RPMI8226 (cell line): ENCODE data around the gene ANAPC4.
"Not testable (repeated sequence)": the region's sequence is repeated elsewhere in the genome, so short reads cannot be mapped to it uniquely, and the experiment has no call there.

Experiments
- DNase-seq: peaks from one replicate; pipeline ENCODE4 v3.0.0-alpha.2; 2015

Gene ANAPC4, protein sequence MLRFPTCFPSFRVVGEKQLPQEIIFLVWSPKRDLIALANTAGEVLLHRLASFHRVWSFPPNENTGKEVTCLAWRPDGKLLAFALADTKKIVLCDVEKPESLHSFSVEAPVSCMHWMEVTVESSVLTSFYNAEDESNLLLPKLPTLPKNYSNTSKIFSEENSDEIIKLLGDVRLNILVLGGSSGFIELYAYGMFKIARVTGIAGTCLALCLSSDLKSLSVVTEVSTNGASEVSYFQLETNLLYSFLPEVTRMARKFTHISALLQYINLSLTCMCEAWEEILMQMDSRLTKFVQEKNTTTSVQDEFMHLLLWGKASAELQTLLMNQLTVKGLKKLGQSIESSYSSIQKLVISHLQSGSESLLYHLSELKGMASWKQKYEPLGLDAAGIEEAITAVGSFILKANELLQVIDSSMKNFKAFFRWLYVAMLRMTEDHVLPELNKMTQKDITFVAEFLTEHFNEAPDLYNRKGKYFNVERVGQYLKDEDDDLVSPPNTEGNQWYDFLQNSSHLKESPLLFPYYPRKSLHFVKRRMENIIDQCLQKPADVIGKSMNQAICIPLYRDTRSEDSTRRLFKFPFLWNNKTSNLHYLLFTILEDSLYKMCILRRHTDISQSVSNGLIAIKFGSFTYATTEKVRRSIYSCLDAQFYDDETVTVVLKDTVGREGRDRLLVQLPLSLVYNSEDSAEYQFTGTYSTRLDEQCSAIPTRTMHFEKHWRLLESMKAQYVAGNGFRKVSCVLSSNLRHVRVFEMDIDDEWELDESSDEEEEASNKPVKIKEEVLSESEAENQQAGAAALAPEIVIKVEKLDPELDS

DNA sequence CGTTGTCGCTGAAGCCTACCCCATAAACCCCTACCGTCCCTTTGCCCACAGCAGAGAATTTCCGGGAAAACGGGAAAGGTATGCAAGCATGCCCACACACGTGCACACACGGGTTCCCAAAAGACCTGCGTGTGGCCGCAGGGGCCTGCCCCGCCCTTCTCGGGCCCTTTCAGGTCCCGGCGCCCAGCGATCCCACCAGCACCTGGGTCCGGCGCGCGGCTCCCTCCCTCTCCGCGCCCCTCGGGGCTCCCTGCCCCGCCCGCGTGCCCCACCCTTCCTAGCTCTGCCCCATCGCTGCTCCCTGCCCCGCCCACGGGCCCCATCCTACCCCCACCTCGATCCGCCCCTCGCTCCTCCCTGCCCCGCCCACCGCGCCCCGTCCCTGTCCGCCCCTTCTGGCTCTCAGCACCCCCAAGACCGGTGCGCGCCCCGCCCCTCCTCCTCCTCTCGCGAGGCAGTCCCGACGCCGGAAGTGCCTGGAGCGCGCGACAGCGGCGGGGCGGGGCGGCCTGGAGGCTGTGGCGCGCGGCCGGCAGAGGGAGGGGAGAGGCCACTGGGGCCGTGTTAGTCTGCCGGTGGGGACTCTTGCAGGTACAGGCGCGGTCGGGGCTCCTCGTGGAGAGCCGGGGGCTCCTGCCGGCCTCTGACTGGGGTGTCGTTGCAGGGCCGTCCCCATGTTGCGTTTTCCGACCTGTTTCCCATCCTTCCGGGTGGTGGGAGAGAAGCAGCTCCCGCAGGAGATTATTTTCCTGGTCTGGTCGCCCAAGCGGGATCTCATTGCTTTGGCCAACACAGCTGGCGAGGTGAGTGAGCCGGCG lies at the start of gene ANAPC4:
Gene ANAPC4 (plus strand): TSS at position 510 of the 818 bp plus-strand sequence. CDS start 165 bp downstream, at position 675.
- DNase-seq: peak; percentile 94

DNA sequence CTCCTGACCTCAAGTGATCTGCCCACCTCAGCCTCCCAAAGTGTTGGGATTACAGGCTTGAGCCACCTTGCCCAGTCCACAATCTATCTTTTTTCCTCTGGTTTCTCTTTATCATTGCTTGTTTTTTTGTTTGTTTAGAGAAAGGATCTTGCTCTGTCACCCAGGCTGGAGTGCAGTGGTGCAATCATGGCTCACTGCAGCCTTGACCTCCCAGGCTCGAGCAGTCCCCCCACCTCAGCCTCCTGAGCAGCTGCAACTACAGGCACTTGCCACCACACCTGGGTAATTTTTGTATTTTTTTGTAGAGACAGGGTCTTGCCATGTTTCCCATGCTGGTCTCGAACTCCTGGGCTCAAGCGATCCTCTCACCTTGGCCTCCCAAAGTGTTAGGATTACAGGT lies 48.6 kb upstream of the ANAPC4 start:
- DNase-seq: not testable (repeated sequence)

DNA sequence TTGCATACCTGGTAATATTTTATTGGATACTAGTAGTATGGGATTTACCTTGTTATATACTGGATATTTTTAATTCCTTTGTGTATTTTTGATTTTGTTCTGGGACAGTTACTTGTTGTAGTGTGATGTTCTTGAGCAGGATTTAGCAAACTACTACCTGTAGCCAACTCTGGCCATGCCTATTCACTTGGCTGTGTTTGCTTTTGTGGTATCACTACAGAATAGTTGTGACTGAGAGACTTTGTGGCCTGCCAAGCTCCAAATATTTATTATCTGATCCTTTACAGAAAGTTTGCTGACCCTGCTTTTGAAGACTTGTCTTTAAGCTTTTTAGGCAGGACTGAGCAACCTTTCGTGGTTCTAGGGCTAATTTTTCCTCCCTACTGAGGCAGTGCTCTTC lies 46.7 kb upstream of the ANAPC4 start:
- DNase-seq: no peak

DNA sequence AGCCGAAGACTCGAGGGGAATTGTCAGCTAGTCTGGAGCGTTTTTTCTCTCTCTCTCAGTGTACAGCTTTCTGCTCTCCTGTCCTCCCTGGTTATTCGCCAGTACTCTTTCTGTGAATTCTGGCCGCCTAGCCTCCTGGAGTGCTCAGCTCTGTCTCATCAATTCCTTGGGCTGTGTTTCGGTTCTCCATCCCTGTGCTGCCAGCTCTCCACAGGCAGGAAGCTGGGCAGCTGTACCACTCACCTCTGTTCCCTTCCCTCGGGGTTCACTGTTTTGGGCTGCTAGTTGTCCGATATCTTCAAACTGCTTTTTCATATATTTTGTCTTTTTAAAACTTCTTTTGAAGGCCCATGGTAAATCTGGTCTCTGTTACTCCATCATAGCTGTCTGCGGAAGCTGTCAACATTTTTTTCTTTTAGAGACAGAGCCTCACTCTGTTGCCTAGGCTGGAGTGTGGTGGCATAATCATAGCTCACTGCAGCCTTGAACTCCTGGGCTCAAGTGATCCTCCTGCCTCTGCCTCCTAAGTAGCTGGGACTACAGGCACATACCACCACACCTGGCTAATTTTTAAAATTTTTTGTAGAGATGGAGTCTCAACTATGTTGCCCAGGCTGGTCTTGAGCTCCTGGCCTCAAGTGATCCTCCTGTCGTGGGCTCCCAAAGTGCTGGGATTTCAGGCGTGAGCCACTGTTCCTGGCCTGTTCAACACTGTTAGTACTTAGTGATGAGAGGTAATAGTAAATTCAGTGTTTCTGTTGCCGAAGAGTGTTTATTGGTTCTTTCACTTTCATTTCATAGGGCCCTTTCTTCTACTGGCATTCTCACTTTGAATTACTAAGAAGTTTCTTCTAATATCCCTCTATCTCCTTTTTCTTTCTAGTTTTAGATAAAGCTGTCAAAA lies 45.9 kb upstream of the ANAPC4 start:
- DNase-seq: no peak

DNA sequence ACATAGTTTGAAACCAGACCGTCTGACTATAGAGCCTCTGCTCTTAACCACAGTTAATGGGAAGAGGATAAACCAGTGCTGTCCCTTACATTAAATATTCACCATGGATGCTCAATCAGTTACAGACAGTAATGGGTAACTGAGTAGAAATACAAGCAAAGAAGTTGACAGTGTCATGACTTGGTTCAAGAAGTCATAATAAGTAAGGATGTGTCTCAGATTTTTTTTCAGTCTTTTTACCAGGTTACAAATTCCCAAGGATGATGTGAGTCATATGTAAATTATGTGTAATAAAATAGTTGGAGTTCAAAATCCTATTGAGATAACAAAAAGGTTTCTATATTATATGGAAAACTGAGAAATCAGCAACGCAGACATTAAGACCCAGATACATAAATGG lies 33.4 kb upstream of the ANAPC4 start:
- no peak for DNase-seq

DNA sequence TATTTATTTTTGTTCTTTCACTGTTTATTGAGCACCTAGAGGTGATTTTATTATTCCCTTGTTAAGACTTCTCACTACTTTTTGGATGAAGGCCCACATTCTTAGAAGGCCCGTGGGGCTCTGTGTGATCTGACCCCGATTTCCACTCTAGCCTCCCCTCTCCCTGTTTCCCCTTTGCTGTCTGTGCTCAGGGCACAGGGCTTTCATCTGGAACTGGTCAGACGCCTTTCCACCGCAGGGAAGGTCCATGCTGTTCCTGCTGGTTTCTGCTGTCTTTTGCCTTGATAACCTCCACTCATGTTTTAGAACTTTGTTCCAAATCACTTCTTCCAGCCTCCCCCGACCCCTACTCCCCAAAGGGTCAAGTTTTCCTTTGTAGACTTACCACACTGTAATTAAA lies 31.3 kb upstream of the ANAPC4 start:
- no peak for DNase-seq

DNA sequence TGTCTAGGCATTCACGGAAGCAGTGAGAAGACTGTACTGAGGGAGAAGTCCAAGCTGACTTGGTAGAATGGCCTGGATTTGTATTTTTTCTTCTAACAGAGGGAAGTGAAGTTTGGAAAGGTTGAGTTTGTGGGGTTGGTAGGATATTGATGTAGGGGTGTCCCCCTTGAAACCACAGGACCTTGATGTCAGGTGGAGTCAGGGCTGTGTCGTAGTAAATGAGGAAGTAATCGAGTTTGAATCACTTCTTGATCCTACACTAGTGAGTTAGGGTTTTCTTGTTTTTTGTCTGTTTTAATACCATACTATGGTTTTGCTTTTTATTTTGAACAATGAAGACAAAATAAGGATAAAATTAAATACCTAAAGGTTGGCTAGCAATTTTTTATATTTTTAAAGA lies 30.1 kb upstream of the ANAPC4 start:
- no peak for DNase-seq

DNA sequence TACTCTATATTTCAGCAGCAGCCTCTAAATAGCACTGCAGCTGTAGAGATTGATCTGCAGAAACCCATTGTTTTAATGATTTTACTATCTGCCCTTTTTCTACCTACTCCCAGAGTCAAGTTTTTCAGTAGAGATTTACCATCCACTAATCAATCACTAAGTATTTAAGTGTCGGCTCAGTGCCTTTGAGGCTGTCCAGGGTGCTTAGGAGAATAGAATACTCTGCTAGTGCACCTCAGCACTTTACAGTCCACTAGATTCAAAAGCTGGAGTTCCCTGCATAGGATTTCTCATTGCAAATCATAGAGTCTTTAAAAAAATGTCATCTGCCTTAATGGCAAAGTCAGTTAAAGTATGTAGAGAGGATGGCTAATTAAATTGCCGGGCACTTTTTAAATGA lies 29.6 kb upstream of the ANAPC4 start:
- DNase-seq: no peak

DNA sequence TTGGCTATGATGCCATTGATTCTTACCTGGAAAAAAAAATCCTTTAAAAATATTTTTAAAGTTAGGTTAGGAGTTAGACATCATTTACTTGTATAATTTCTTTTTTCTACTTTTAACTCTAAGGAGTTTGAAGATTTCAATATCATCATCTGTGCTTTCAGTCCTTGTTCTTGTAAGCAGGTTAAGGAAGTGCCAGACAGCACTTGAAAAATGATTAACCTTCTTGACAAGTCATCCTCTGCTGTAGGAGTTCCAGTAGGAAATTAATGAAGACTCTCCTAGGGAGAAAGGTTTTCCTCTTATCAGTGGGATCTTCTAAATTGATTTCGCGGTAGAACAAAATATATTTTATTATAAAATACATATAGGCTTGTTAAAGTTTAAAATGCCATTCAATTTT lies 29.1 kb upstream of the ANAPC4 start:
- DNase-seq: no peak

DNA sequence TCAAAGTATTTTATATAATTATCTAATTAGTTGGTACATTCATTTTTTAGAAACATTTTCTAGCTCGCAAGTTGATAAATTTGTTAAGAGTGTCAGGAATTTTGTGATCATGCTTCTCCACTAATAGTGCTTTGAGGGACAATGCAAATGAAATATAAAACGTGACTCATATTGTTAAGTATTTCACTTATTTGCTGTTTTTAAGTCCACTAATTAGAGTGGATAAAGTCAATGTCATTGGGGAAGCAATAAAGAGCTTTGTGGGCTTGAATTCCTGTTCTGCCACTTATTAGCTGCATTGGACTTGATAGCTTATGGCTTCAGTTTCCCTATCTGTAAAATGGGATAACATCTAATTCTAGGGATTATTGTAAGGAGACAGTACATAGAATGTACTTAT lies 26.5 kb upstream of the ANAPC4 start:
- DNase-seq: no peak

DNA sequence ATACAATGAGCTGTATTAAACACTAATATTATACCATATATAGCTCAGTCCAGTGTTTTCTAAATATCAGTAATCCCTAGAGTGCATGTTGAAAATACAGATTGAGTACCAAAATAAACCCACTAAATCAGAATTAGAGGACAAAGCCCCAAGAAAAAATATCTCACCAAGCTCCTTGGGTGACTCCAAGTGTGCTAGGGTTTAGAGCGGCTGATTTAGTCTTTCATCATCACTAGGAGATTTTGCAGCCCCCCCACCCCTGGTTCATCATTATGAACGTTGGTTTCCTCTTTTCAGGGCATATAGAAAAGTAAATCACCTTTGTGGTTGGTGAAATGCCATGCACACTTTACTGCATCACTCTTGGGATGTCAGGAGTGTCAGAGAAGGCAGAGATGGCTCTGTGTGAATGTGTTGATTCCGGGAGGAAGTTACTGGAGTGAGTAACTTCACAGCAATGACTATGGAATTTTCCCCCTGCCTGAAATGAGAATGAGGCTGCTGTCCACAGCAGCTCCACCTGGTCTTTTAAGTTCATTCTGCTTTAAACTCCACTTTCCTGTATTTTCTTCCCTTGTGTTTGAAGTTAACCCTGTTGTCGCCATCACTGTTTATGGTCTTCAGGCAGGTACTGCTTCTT lies 25.2 kb upstream of the ANAPC4 start:
- DNase-seq: no peak

DNA sequence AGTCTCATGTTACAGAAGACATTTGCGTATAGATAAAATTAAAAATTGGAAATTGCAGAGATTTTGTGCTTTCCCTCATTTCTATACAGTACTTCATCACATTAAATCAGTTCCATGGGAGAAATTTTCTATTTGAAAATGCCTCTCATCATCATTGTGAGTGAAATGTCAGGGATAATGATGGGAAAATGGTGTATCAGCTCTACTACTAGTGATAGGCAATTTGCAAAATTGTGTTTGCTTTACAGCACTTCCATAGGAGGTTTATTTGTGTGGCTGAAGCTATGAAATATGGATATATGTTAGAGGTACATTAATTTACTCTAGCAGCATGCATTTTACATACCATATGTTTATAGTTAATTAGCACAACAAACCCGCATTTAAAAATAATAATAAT lies 21.0 kb upstream of the ANAPC4 start:
- no peak for DNase-seq

DNA sequence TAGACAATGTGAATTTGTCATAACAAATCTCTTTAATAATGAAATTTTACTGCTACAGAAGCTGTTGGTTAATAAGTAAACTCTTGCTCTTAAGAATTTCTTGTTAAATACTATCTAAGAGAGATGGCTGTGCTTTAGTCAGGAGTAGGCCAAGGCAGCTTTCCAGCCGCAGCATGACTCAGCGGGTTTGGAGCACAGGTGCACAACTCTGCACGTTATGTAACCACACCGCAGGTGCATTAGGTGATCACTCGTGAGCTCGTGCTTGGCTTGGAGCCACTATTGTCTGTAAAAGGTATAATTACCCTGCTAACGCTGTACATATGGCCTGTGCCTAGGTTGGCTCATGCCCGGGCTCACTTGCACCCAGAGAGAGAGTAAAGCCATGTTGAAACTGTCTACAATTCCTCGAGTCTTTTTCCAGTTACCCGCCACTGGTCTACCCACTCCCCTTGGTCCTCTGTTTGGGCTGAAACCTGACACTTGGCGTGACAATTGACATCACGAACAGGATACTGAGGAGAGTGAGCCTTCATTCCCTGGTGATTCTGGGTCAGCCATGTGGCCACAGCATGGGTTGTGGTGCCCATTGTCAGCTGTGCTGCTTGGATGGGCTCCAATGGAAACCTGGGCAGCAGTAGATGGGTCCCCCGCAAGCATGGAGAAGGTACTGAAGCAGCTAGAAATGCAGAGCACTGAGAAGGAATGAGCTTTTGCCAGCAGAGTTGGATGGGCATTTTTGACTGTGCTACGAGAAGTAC lies 18.4 kb upstream of the ANAPC4 start:
- peak; percentile 18 for DNase-seq

DNA sequence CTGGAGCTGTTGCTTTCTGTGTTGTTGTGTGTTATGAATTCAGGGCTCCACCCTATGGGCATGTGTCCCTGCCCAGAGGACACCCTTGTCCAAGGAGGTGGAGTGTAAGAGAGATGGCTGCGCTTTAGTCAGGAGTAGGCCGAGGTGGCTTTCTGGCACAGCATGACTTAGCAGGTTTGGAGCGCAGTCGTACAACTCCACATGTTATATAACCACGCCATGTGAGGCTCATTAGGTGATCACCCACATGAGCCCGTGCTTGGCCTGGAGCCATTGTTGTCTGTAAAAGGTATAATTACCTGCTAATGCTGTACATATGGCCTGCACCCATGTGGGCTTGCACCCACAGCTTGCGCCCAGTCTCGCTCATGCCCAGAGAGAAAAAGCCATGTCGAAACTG lies 15.8 kb upstream of the ANAPC4 start:
- DNase-seq: no peak

DNA sequence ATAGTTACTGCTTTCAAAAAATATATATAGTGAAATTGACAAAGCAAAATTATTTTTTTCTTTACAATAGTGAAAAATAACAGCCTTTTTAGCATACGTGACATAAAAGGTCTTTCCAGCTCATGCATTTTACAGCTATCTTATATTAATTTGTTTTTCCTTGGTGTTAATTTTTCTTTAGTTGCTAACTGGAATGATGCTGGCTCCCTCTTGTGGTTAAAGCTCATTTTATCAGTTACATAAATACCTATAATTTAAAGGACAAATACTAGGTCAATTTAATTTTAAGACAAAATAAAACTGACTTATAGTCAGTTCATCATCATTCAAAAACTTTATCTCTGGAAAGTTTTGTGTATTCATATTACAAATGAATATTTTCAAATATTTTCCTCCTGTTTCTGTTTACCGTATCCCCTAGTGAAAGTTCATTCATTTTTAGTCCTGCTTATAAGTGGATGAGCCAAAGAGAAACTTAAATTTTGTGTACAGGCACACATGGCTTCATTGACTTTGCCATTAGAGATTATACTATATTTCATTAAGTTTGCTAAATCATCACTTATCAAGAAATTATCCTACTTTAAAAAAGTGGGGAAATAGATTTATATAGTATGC lies 9.9 kb upstream of the ANAPC4 start:
- peak; percentile 19 for DNase-seq

DNA sequence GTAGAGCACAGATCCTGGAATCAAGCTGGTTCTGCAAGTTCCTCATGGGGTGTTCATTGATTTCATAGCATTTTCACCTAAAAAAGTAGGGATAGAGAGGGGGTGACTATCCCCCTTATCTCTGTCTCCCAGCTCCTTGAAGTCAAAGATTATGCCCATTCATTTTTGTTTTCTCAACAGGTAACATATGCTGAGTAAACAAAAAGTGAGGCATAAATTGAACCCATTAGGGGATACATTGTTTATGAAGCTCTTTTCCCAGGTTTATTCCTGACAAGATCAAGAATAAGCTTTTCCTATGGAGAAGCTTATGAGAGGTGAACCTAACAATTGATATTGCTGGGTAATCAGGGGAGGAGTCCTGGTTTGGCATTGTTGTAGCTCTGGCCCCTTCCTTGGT lies 9.2 kb upstream of the ANAPC4 start:
- DNase-seq: no peak

DNA sequence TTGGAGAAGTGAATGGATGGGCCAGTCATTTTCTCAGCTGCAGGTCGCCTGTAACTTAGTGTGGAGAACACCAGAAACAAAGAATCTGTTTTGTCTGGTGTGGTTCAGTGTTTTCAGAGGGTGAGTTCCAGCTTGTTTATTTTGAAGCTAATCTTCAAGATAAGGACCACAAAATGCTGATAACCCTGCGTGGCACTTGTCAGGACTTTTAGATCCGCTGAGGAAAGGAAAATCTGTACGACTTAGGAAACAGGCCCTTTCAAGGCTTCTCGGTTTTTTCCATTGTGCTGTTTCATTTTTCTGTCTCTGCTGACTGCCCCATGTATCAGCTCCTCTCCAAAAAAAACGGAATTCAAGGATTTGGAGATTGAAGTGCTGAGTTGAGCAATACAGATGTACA lies 8.7 kb upstream of the ANAPC4 start:
- DNase-seq: no peak

DNA sequence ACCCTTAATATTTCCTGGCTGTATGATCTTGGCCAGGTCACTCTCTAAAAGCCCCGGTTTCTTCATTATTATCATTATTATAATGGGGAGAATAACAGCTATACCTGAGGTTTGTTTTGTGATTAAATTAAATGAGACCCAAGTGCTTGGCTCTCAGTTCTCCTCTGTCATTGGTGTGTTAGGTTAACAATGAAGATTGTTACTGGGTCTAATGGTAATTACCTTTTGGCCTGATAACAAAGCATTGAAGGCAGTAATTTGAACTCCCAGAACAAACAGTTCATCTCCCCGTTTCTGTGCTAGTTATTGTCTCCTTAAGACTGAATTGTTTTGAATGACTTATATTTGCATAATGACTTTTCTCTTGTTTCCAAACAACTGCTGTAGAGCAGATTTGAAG lies 6.8 kb upstream of the ANAPC4 start:
- no peak for DNase-seq

DNA sequence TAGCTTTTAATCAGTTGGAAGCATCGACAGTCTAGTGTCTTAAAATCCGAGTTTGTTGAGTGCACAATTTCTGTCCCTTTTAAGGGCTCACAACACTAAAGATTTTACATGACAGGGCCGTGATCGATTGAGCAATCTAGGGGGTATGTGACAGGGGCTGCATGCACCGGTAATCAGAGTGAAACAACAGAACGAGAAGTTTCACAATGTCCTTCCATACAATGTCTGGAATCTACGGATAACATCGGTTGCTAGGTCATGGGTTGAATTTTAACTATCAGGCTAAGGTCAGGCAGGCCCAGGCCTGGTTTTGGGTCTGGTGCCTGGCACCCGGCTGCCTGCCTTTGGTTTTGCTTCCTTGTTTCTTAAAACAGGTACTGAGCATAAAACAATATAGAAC lies 4.5 kb upstream of the ANAPC4 start:
- not testable (repeated sequence) for DNase-seq
